Psoas muscle (tissue), 8 donors: ENCODE results near the gene SLC17A7. TPM values are rescaled to one million over a fixed set of nuclear protein-coding genes. Genes with fewer than 3 reads are reported as not detected.
A peak's percentile ranks its signal among the peaks of the same experiment; 100 is the strongest.

Source experiments
- ATAC-seq, 4 donors: fragments of 200-7000 bp; cut with Tn5 transposase; one replicate each; pipeline ENCODE4 v1.9.1; 2020; ENCODE audit warnings: moderate library complexity in 3 of 4, mild to moderate bottlenecking in 2 of 4
- DNase-seq, 2 donors: peaks; one replicate each; pipeline ENCODE4 v3.0.0-alpha.2; 2020
- H3K27ac ChIP-seq: fragments of 200-600 bp; one replicate; pipeline ENCODE4 v1.8.0; 2022
- H3K27me3 ChIP-seq, 3 donors: fragments of 200-600 bp in 1 of 3; one replicate each; pipeline versions ENCODE4 v1.6.1 to v1.8.0; 2013 to 2022; ENCODE audit warnings: low read length in 2 of 3, mild to moderate bottlenecking in 2 of 3, moderate library complexity in 1 of 3; ENCODE audit not compliant: insufficient read depth in 3 of 3
- H3K36me3 ChIP-seq, 2 donors: fragments of 200-600 bp in 1 of 2; one replicate each; pipeline versions ENCODE4 v1.6.1 to v1.8.0; 2013 to 2022; ENCODE audit warnings: low read depth in 1 of 2, mild to moderate bottlenecking in 1 of 2, moderate library complexity in 1 of 2; ENCODE audit not compliant: insufficient read depth in 1 of 2
- H3K4me1 ChIP-seq: fragments of 200-600 bp; one replicate; pipeline ENCODE4 v1.8.0; 2022
- H3K4me3 ChIP-seq: fragments of 200-600 bp; one replicate; pipeline ENCODE4 v1.8.0; 2022; ENCODE audit warnings: mild to moderate bottlenecking
- H3K9me3 ChIP-seq: fragments of 200-600 bp; one replicate; pipeline ENCODE4 v1.8.0; 2022
- CTCF ChIP-seq: fragments of 200-600 bp; IDR thresholded peaks from one replicate; pipeline ENCODE4 v1.8.0; 2022; ENCODE audit warnings: antibody characterized with exemption
- WGBS, 3 donors: extraction: QIAGEN DNeasy Blood & Tissue Kit; methylation state at CpG; one replicate each; pipeline versions ENCODE4 v1.1.6 to v1.1.7; 2013; 5-methylcytosine and 5-hydroxymethylcytosine counted together
- intact Hi-C, 2 donors: fragments of 100-400 bp; cut with DNase I; formaldehyde crosslinking; loops; one replicate each; pipeline versions ENCODE4 v1.11.0 to v1.14.2; 2022
- polyA plus RNA-seq, 3 donors: library from polyadenylated mRNA; stranded (reverse); fragments of 200-250 nt; gene quantifications; one replicate each; pipeline ENCODE4 v1.2.3, GENCODE V29; 2013
- total RNA-seq, 4 donors: library from RNA; stranded (reverse); fragmentation: NEBNext Ultra II Directional in 2 of 4; extraction: Animal tissue kit (Norgen Biotek cat#: 25700) in 2 of 4; gene quantifications; one replicate each; pipeline versions ENCODE4 v1.2.1 to v1.2.4, GENCODE V29; 2021 to 2023
- donor health status: healthy with polysubstance abuse.
- donor health status: DM: no; HTN: no; CAD: no; lungs with moderate emphysema.
- donor health status: Bipolar disorder and iron deficiency.
- donor health status: healthy.
- donor health status: DM: yes; HTN: yes; CAD: no.
- donor health status: DM: no; HTN: no; CAD: no.
- donor health status: DM: no; HTN: no; CAD: no.
- donor health status: DM: yes; HTN: yes; CAD: no.

SLC17A7 gene
- total and polyA plus RNA-seq, 7 donors = 0.42 to 1.8 (median 0.78) TPM

DNA sequence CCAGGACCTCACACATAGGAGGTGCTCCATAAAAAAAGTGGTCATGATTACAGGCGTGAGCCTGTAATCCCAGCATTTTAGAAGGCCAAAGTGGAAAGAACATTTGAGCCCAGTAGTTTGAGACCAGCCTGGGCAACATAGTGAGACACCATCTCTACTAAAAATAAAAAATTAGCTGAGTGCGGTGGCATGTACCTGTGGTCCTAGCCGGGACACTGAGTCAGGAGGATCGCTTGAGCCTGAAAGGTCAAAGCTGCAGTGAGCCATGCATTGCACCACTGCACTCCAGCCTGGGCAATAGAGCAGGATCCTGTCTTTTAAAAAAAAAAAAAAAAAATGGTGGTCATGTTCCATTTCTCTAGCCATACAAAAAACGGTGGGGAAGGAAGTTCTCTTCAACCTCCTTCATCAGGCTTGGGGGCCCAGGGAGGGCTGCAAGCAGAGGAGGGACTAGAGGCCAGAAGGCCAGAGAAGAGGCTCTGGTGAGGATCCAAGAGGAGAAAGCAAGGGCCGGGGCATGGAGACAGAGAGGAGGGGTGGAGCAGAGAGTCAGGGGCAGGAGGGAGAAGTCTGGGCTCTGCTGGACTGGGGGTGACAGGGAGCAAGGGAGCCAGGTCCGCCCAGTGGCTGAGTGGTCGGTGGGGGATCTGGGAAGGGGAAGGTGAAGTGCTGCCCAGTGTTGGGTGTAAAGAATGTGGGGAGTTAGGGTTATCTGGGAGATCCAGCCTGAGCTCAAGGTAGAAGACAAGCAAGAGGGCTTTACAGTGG, 44.4 kb downstream of the SLC17A7 start:
- no peak for TF ChIP-seq CTCF
- H3K4me3 ChIP-seq = no peak overlapping the region
- H3K4me1 ChIP-seq = no peaks in the 10 kb centered on the region
- H3K36me3 ChIP-seq = no peaks in the 10 kb centered on the region
- ATAC-seq = no peak
- DNase-seq = no peak
- no peaks in the 10 kb centered on the region for H3K27me3 ChIP-seq
- 74 to 78% (median 74%) methylated on average over 8 of the region's 8 CpGs for WGBS, 3 donors
- no peak overlapping the region for H3K27ac ChIP-seq
- intact Hi-C loops = no loop called here
- H3K9me3 ChIP-seq = no peaks in the 10 kb centered on the region

DNA sequence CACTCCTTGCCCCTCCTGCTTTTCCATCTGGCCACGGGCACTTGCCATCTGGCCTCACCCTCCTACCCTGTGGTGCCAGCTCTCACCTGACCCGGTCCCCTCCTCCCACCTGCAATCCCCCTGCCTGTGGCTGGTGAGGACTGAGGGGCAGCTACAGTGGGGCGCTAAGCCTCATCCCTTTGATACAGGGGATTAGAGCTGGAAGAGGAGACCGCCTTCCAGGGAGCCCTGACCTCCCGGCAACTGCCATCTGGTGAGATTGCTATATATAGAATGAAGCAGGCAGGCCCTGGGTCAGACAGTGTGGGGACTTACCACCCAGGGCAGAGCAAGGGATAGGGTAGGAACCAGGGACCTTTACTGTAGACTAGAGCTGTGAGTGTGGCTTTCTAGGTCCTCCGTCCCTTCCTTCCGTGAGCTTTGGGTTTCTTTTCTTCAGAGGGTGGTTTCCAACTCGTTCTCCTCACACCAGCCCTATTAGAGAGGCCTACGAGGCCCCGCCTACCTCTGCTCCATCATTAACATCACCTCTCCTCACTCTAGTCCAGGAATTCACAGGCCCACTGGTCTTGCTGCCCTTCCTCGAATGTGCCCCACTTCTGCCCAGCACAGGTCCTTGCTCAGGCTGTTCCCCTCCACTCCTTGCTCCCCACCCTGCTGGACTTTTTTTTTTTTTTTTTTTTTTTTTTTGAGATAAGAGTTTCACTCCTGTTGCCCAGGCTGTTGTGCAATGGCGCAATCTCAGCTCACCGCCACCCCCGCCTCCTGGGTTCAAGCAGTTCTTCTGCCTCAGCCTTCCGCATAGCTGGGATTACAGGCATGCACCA, 45.5 kb downstream of the SLC17A7 start:
- DNase-seq = no peak
- no peaks in the 10 kb centered on the region for H3K36me3 ChIP-seq
- no peak for TF ChIP-seq CTCF

GRCh38 chr19:49393881-49394280, 47.4 kb downstream of the SLC17A7 start:
- no peak for TF ChIP-seq CTCF
- intact Hi-C loops = loop anchor here (2.0 kb wide), 2 partner anchors 25 to 49 kb away; no protein-coding TSS in a partner anchor
- ATAC-seq (no peak), DNase-seq (no peak)
- no peaks in the 10 kb centered on the region for H3K9me3 ChIP-seq
- H3K27ac ChIP-seq = no peak overlapping the region
- no peak overlapping the region for H3K4me3 ChIP-seq
- no peaks in the 10 kb centered on the region for H3K36me3 ChIP-seq
- peaks cover 0 to under 1% (median 0%) of the 10 kb centered on the region in 3 donors for H3K27me3 ChIP-seq
- 50 to 53% (median 52%) methylated on average over 5 of the region's 5 CpGs for WGBS, 3 donors
- no peaks in the 10 kb centered on the region for H3K4me1 ChIP-seq

More for the DNA sequence above, 45.5 kb downstream of the SLC17A7 start:
- 64 to 77% (median 76%) methylated on average over 14 to 15 of the region's 15 CpGs for WGBS, 3 donors
- no peak for ATAC-seq
- no peak overlapping the region for H3K27ac ChIP-seq
- H3K27me3 ChIP-seq = no peaks in the 10 kb centered on the region
- H3K4me1 ChIP-seq = no peaks in the 10 kb centered on the region
- no peaks in the 10 kb centered on the region for H3K9me3 ChIP-seq
- intact Hi-C loops = loop anchor here in 1 of 2 donors (2.0 kb wide), 1 partner anchor 23 kb away; no protein-coding TSS in a partner anchor
- H3K4me3 ChIP-seq = no peak overlapping the region

GRCh38 chr19:49391581-49392399, 49.5 kb downstream of the SLC17A7 start:
- Histone ChIP-seq H3K27ac (no peak overlapping the region), H3K4me1 (no peaks in the 10 kb centered on the region), H3K9me3 (no peaks in the 10 kb centered on the region), H3K4me3 (no peak overlapping the region), H3K36me3 (no peaks in the 10 kb centered on the region), H3K27me3 (peaks cover 0 to 6% (median 5%) of the 10 kb centered on the region in 3 donors)
- WGBS, 3 donors = 20 to 24% (median 22%) methylated on average over 13 to 14 of the region's 14 CpGs
- ATAC-seq (peak; percentile 85 to 88 (median 86)), DNase-seq (peak; percentile 77 to 88)
- peak; percentile 81 for TF ChIP-seq CTCF
- intact Hi-C loops = loop anchor here (1.0 to 2.0 kb wide), 2 partner anchors 51 to 52 kb away; no protein-coding TSS in a partner anchor
